H1 (cell line): Measurements from ENCODE around the gene PTPRF. TPM values are rescaled to one million over a fixed set of nuclear protein-coding genes. Genes with fewer than 3 reads are reported as not detected.

Experiments used
- CTCF ChIA-PET: fragments of 300-600 bp; sonication (Branson Sonifier 250); formaldehyde crosslinking; loops from one replicate; lab custom pipeline; 2021; ENCODE audit not compliant: partially characterized antibody; lab: Charles Lee
- POLR2A ChIA-PET: fragments of 300-600 bp; sonication (Branson Sonifier 250); formaldehyde crosslinking; loops from one replicate; lab custom pipeline; 2021; ENCODE audit warnings: inconsistent platforms; ENCODE audit not compliant: partially characterized antibody; lab: Charles Lee
- DNase-seq, 2 experiments: peaks; one replicate each; pipeline versions ENCODE4 v3.0.0 to v3.0.0-alpha.2; 2010 to 2022; ENCODE audit warnings: low spot score in 2 of 2, low read depth in 1 of 2, mixed read lengths in 1 of 2
- FAIRE-seq: peaks from 2 replicates; lab custom pipeline; 2011; peaks lifted over from hg19 to GRCh38; lab: Jason Lieb, UNC
- H2AFZ ChIP-seq: 2 replicates; pipeline ENCODE4 v1.8.1; 2012; ENCODE audit warnings: low read length, inconsistent platforms
- H2AK5ac ChIP-seq: 2 replicates; pipeline ENCODE4 v1.6.1; 2013; ENCODE audit warnings: low read depth, low read length
- H2BK120ac ChIP-seq: replicated peaks from 2 replicates; pipeline ENCODE3; 2013; ENCODE audit warnings: low read depth, low read length, inconsistent platforms
- H2BK12ac ChIP-seq: 2 replicates; pipeline ENCODE4 v1.6.1; 2013; ENCODE audit warnings: low read depth, low read length
- H2BK15ac ChIP-seq: 2 replicates; pipeline ENCODE4 v1.6.1; 2013; ENCODE audit warnings: low read length
- H2BK20ac ChIP-seq: 2 replicates; pipeline ENCODE4 v1.6.1; 2013; ENCODE audit warnings: low read length
- H2BK5ac ChIP-seq: 2 replicates; pipeline ENCODE4 v1.6.1; 2013; ENCODE audit warnings: low read depth, low read length
- H3K14ac ChIP-seq: 2 replicates; pipeline ENCODE4 v1.6.1; 2013; ENCODE audit warnings: inconsistent platforms; ENCODE audit not compliant: insufficient read length
- H3K18ac ChIP-seq: 2 replicates; pipeline ENCODE4 v1.6.1; 2013; ENCODE audit warnings: low read length; ENCODE audit errors: extremely low read depth
- H3K23ac ChIP-seq: 2 replicates; pipeline ENCODE4 v1.6.1; 2013; ENCODE audit warnings: inconsistent platforms; ENCODE audit not compliant: insufficient read length
- H3K23me2 ChIP-seq: 2 replicates; pipeline ENCODE4 v1.6.1; 2013; ENCODE audit warnings: low read depth, low read length
- H3K27ac ChIP-seq: 2 replicates; pipeline ENCODE4 v1.6.1; 2011; ENCODE audit warnings: low read depth, low read length, inconsistent platforms
- H3K27me3 ChIP-seq, 4 experiments: replicated peaks in 1 of 4; 1 replicate in 1 of 4; 2 replicates in 3 of 4; pipeline versions ENCODE4 v1.6.1 to v1.8.1; 2011 to 2013; ENCODE audit warnings: low read length in 3 of 4, mild to moderate bottlenecking in 3 of 4, inconsistent platforms in 2 of 4, mixed read lengths in 2 of 4, moderate library complexity in 1 of 4; ENCODE audit not compliant: control insufficient read depth in 3 of 4, insufficient read depth in 3 of 4; ENCODE audit errors: extremely low read depth in 1 of 4
- H3K36me3 ChIP-seq, 4 experiments: 2 replicates each; pipeline versions ENCODE4 v1.6.1 to v1.8.1; 2011 to 2013; ENCODE audit warnings: mild to moderate bottlenecking in 4 of 4, low read length in 3 of 4, moderate library complexity in 2 of 4, control low read depth in 1 of 4, inconsistent platforms in 1 of 4; ENCODE audit not compliant: insufficient read depth in 4 of 4, control insufficient read depth in 2 of 4
- H3K4ac ChIP-seq: replicated peaks from 2 replicates; pipeline ENCODE3; 2013; ENCODE audit warnings: low read length, low read depth, mixed read lengths, inconsistent platforms; ENCODE audit not compliant: insufficient read length
- H3K4me1 ChIP-seq, 4 experiments: replicated peaks in 1 of 4; 1 replicate in 1 of 4; 2 replicates in 3 of 4; pipeline versions ENCODE4 v1.6.1 to v1.8.1; 2011 to 2013; ENCODE audit warnings: low read length in 3 of 4, inconsistent platforms in 2 of 4, mixed read lengths in 1 of 4; ENCODE audit not compliant: insufficient read depth in 4 of 4, control insufficient read depth in 3 of 4
- H3K4me2 ChIP-seq, 2 experiments: 2 replicates each; pipeline versions ENCODE4 v1.6.1 to v1.8.1; 2011 to 2013; ENCODE audit warnings: low read depth in 2 of 2, low read length in 2 of 2, control low read depth in 1 of 2, inconsistent platforms in 1 of 2, mild to moderate bottlenecking in 1 of 2; ENCODE audit not compliant: insufficient read depth in 1 of 2
- H3K4me3 ChIP-seq, 4 experiments: fragments of 200-600, 300-600 bp in 1 of 4; sonication (generic), shearing (Covaris generic), sonication (Bioruptor Twin) in 1 of 4; 2 replicates each; pipeline versions ENCODE4 v1.5.1 to v1.8.1; 2011 to 2016; ENCODE audit warnings: low read length in 4 of 4, low read depth in 3 of 4, control low read depth in 2 of 4, inconsistent platforms in 2 of 4, mild to moderate bottlenecking in 2 of 4, mixed read lengths in 1 of 4, moderate library complexity in 1 of 4; ENCODE audit not compliant: insufficient read depth in 2 of 4; ENCODE audit errors: extremely low read depth in 1 of 4
- H3K56ac ChIP-seq: replicated peaks from 2 replicates; pipeline ENCODE3; 2013; ENCODE audit warnings: low read depth, mild to moderate bottlenecking, mixed read lengths, low read length, inconsistent platforms; ENCODE audit not compliant: insufficient read length
- H3K79me1 ChIP-seq: 2 replicates; pipeline ENCODE4 v1.6.1; 2013; ENCODE audit warnings: low read depth, low read length, control low read depth
- H3K79me2 ChIP-seq, 2 experiments: 2 replicates each; pipeline versions ENCODE4 v1.6.1 to v1.8.1; 2012 to 2013; ENCODE audit warnings: low read length in 2 of 2, mild to moderate bottlenecking in 2 of 2, inconsistent platforms in 1 of 2; ENCODE audit not compliant: insufficient read depth in 2 of 2, control insufficient read depth in 1 of 2
- H3K9ac ChIP-seq, 4 experiments: replicated peaks in 1 of 4; 1 replicate in 1 of 4; 2 replicates in 3 of 4; pipeline versions ENCODE4 v1.6.1 to v1.8.1; 2011 to 2013; ENCODE audit warnings: low read depth in 3 of 4, low read length in 3 of 4, control low read depth in 2 of 4, mild to moderate bottlenecking in 2 of 4, moderate library complexity in 2 of 4, inconsistent platforms in 1 of 4; ENCODE audit errors: extremely low read depth in 1 of 4
- H3K9me3 ChIP-seq, 2 experiments: 2 replicates each; pipeline versions ENCODE4 v1.6.1 to v1.8.1; 2012 to 2013; ENCODE audit warnings: mild to moderate bottlenecking in 2 of 2, moderate library complexity in 2 of 2, control low read depth in 1 of 2, inconsistent platforms in 1 of 2, low read depth in 1 of 2, low read length in 1 of 2, mixed read lengths in 1 of 2; ENCODE audit not compliant: insufficient read depth in 2 of 2
- H4K20me1 ChIP-seq, 2 experiments: replicated peaks in 1 of 2; 2 replicates each; pipeline versions ENCODE3 to v1.8.1; 2011 to 2013; ENCODE audit warnings: inconsistent platforms in 2 of 2, low read length in 2 of 2, mild to moderate bottlenecking in 1 of 2; ENCODE audit not compliant: insufficient read depth in 2 of 2, control insufficient read depth in 1 of 2
- H4K5ac ChIP-seq: 2 replicates; pipeline ENCODE4 v1.6.1; 2013; ENCODE audit warnings: low read length, low read depth, mixed read lengths, inconsistent platforms; ENCODE audit not compliant: insufficient read length
- H4K8ac ChIP-seq: 2 replicates; pipeline ENCODE4 v1.8.0; 2013; ENCODE audit warnings: mild to moderate bottlenecking, moderate library complexity, low read length, inconsistent platforms; ENCODE audit not compliant: insufficient read depth; ENCODE audit errors: extremely low read depth
- H4K91ac ChIP-seq: replicated peaks from 2 replicates; pipeline ENCODE3; 2013; ENCODE audit warnings: low read length, mixed read lengths, inconsistent platforms; ENCODE audit not compliant: insufficient read length
- BACH1 ChIP-seq: IDR thresholded peaks from 2 replicates; pipeline ENCODE4 v1.6.1; 2012; ENCODE audit warnings: low read length, improper control_type of control experiment
- GABPA ChIP-seq: IDR thresholded peaks from 2 replicates; pipeline ENCODE4 v1.6.1; 2011; ENCODE audit warnings: mild to moderate bottlenecking, low read length, moderate library complexity, borderline replicate concordance; ENCODE audit not compliant: insufficient read depth
- HDAC2 ChIP-seq, 2 experiments: fragments of 300-600 bp in 1 of 2; sonication (generic) in 1 of 2; IDR thresholded peaks; 2 replicates each; pipeline ENCODE4 v1.6.1; 2011 to 2012; ENCODE audit warnings: low read depth in 2 of 2, low read length in 2 of 2, mild to moderate bottlenecking in 2 of 2, moderate library complexity in 2 of 2, borderline replicate concordance in 1 of 2, inconsistent platforms in 1 of 2
- KDM4A ChIP-seq: IDR thresholded peaks from one replicate; pipeline ENCODE4 v1.7.1; 2012; ENCODE audit warnings: low read depth, mild to moderate bottlenecking, moderate library complexity, low read length, inconsistent platforms; ENCODE audit not compliant: severe bottlenecking
- PHF8 ChIP-seq: fragments of 200-600 bp; sonication (generic); conservative IDR thresholded peaks from 2 replicates; pipeline ENCODE4 v1.7.1; 2012; ENCODE audit warnings: low read depth, mild to moderate bottlenecking, inconsistent platforms, low read length, moderate library complexity
- SIN3A ChIP-seq, 2 experiments: IDR thresholded peaks in 1 of 2; conservative IDR thresholded peaks in 1 of 2; 2 replicates each; pipeline ENCODE4 v1.6.1; 2011 to 2012; ENCODE audit warnings: low read length in 2 of 2, improper control_type of control experiment in 1 of 2, low read depth in 1 of 2, mild to moderate bottlenecking in 1 of 2
- WGBS, 2 experiments: shearing (Covaris generic) in 1 of 2; methylation state at CpG; one replicate each; pipeline versions ENCODE4 v1.1.6 to v1.1.7; 2013 to 2015; ENCODE audit warnings: low lambda C conversion rate in 2 of 2, mixed read lengths in 2 of 2, inconsistent platforms in 1 of 2, low coverage in 1 of 2, missing lambda C conversion rate in 1 of 2; ENCODE audit not compliant: insufficient replicate concordance in 2 of 2, insufficient coverage in 1 of 2, insufficient read length in 1 of 2; ENCODE audit errors: extremely low coverage in 1 of 2, missing lambda C conversion rate in 1 of 2; 5-methylcytosine and 5-hydroxymethylcytosine counted together
- polyA plus RNA-seq, 7 experiments: library from polyadenylated mRNA; depleted of rRNA in 3 of 7; stranded (reverse) in 5 of 7; unstranded in 2 of 7; fragments of >200 nt in 5 of 7; fragments of 200-250 nt in 2 of 7; gene quantifications; 1 replicate in 5 of 7; 2 replicates in 1 of 7; 4 replicates in 1 of 7; pipeline versions ENCODE4 v1.2.1 to v1.2.3, GENCODE V29; 2011 to 2013; ENCODE audit warnings: missing spikeins in 2 of 7, mixed read lengths in 2 of 7
- total RNA-seq: library from RNA; stranded (reverse); fragmentation: NEBNext Ultra II Directional; extraction: Animal tissue kit (Norgen Biotek cat#: 25700); gene quantifications from 2 replicates; pipeline ENCODE4 v1.2.1, GENCODE V29; 2021
- TF ChIP-seq, protein P1 (sequence below): IDR thresholded peaks from 2 replicates; pipeline ENCODE4 v1.6.1; 2011; ENCODE audit warnings: low read length, improper control_type of control experiment
- TF ChIP-seq, protein P2 (sequence below): IDR thresholded peaks from 2 replicates; pipeline ENCODE4 v1.6.1; 2012; ENCODE audit warnings: inconsistent platforms

PTPRF gene
- total and polyA plus RNA-seq, 2 of the 8 experiments (the other 6 are each of a cell fraction or from before 2014, with no cell fraction given): 136 to 231 TPM

DNA sequence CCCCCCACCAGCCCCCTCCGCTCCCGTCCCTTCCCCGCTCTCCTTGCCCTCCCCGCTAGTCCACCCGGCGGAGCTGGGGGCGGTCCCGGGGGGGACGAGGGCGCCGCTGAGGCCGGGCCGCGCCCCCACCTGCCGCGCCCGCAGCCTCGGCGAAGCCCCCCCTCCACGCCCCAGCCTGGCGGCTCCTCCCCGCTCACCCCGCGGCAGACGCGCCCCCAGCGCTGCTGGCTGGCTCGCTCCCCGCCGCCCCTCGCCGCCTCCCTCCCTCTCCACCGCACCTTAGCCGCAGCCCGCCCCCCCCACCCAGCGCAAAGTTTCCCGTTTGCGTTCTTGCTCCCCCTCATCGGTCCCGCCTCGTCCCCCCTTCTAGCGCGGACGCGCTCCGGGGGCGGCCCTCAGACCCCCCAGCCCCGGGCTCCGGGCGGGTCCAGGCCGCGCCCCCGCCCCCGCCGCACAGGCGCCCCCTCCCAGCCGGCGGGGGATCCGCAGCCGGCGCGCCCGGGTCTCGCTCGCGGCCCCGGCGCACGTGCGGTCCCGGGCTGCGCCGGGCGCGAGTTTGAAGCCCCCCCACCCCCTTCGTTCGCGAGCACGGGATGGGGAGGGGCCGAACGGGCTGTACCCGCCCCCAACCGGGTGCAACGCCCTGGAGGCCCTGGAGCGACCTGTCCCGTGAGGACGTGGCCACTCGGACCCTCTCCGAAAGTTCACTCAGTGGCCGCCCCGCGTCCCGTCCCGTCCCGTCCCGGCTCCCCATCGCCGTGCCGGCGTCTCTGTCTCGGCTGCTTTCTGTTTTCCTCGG, 623 bp downstream of the PTPRF start:
- Histone ChIP-seq H2AFZ (no peak overlapping the region), H3K23ac (no peak overlapping the region)
- DNase-seq: peak in 1 of 2 experiments; percentile 76

More for the DNA sequence above, 623 bp downstream of the PTPRF start:
- Histone ChIP-seq H2BK12ac (no peak overlapping the region), H2BK15ac (no peak overlapping the region; the same call in 1 of the 2 replicates), H2BK5ac (peak overlapping the region; percentile 60; the same call in 1 of the 2 replicates), H4K5ac (peak overlapping the region; percentile 47), H4K91ac (no peak overlapping the region), H3K27me3 (peaks cover 0 to 9% (median 6%) of the 10 kb centered on the region in 4 experiments; a peak in 5 of 7 replicates), H3K4ac (no peak overlapping the region), H3K9ac (peak overlapping the region; percentile 51 to 77 (median 74); a peak in 6 of 7 replicates)
- POLR2A ChIA-PET: interaction anchor here (0.6 to 15.4 kb wide), 14 partner anchors 17 to 175 kb away, joined by 3 to 270 read pairs (median 4); partner anchors contain the start of gene KDM4A
- CTCF ChIA-PET: interaction anchor here (1.0 to 10.8 kb wide), 7 partner anchors 18 to 403 kb away, joined by 3 to 169 read pairs (median 4); no protein-coding TSS in a partner anchor
- TF ChIP-seq GABPA: no peak
- TF ChIP-seq, protein P1, sequence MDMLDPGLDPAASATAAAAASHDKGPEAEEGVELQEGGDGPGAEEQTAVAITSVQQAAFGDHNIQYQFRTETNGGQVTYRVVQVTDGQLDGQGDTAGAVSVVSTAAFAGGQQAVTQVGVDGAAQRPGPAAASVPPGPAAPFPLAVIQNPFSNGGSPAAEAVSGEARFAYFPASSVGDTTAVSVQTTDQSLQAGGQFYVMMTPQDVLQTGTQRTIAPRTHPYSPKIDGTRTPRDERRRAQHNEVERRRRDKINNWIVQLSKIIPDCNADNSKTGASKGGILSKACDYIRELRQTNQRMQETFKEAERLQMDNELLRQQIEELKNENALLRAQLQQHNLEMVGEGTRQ: no peak
- TF ChIP-seq BACH1: no peak
- TF ChIP-seq, protein P2, sequence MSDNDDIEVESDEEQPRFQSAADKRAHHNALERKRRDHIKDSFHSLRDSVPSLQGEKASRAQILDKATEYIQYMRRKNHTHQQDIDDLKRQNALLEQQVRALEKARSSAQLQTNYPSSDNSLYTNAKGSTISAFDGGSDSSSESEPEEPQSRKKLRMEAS: peak; percentile 62; the same call in 1 of the 2 replicates
- TF ChIP-seq PHF8: 0 out of 2 replicates have a peak, but pooled peaks have one; percentile 5
- no peak for TF ChIP-seq HDAC2 (IDR thresholded peaks at IDR 0.05; ENCODE audit: borderline replicate concordance in 1 of 2, low read depth in 2 of 2, low read length in 2 of 2)
- peak; percentile 7 to 60; a peak in 2 of 4 replicates for TF ChIP-seq SIN3A (conservative IDR thresholded peaks at IDR 0.05 in 1 of 2, IDR thresholded peaks at IDR 0.05 in 1 of 2; ENCODE audit: low read depth in 1 of 2, low read length in 2 of 2)
- TF ChIP-seq KDM4A: peak; percentile 66
- TF ChIP-seq, all 59 proteins: peak for 4
- Histone ChIP-seq H4K20me1 (peaks cover 19 to 28% of the 10 kb centered on the region in 2 experiments), H3K14ac (no peak overlapping the region), H3K4me1 (peaks cover 15 to 25% (median 20%) of the 10 kb centered on the region in 4 experiments), H2AK5ac (no peak overlapping the region), H2BK20ac (no peak overlapping the region), H3K79me1 (peaks cover 25% of the 10 kb centered on the region), H3K4me2 (peak overlapping the region; percentile 89 to 97), H3K36me3 (no peaks in the 10 kb centered on the region), H2BK120ac (no peak overlapping the region), H3K23me2 (peaks cover 9% of the 10 kb centered on the region), H4K8ac (peak overlapping the region; percentile 66), H3K79me2 (peaks cover 32 to 43% of the 10 kb centered on the region in 2 experiments), H3K4me3 (peak overlapping the region; percentile 61 to 97 (median 83)), H3K27ac (peak overlapping the region; percentile 73), H3K9me3 (no peaks in the 10 kb centered on the region), H3K56ac (peak overlapping the region; percentile 67), H3K18ac (peak overlapping the region; percentile 93)
- no peak for FAIRE-seq
- 2% methylated on average over 14 of the region's 102 CpGs; no CpG with 5 or more reads in 1 of the 2 experiments for WGBS, 2 experiments
